ENCODE measurements around the gene STEAP1B. TPM values are rescaled to one million over a fixed set of nuclear protein-coding genes. Genes with fewer than 3 reads are reported as not detected.

Gene STEAP1B
- total and polyA plus RNA-seq, 2 donors (not counting 3 experiments of a cell fraction or from before 2014, with no cell fraction given): 32.2 to 46.1 TPM

GRCh38 chr7:22397981-22398380, 102.0 kb downstream of the STEAP1B start:
- TF ChIP-seq GATA2 (IDR thresholded peaks at IDR 0.05; ENCODE audit: insufficient read depth, insufficient read length, low read depth, low read length) (no peak), POLR2A (IDR thresholded peaks at IDR 0.05; ENCODE audit: low read depth, low read length) (no peak), FOS (IDR thresholded peaks at IDR 0.05; ENCODE audit: borderline replicate concordance, insufficient read depth, low read length) (no peak), EZH2 (IDR thresholded peaks at IDR 0.05; ENCODE audit: borderline replicate concordance, low read depth, low read length, severe bottlenecking) (no peak), POLR2AphosphoS5 (IDR thresholded peaks at IDR 0.05; ENCODE audit: insufficient read depth, low read depth, low read length) (no peak), JUN (IDR thresholded peaks at IDR 0.05; ENCODE audit: borderline replicate concordance, insufficient read depth, insufficient read length, low read depth) (no peak), MAX (IDR thresholded peaks at IDR 0.05; ENCODE audit: insufficient read depth, insufficient read length) (no peak), CTCF (IDR thresholded peaks at IDR 0.05; ENCODE audit: extremely low read depth in 1 of 2, insufficient read depth in 1 of 2, low read depth in 1 of 2, low read length in 2 of 2) (no peak), MYC (IDR thresholded peaks at IDR 0.05; ENCODE audit: low read depth, low read length) (no peak)
- intact Hi-C loops (cut with micrococcal nuclease): no loop called here
- Histone ChIP-seq H3K79me2 (ENCODE audit: control insufficient read depth, insufficient read depth, low read length) (no peaks in the 10 kb centered on the region), H3K27me3 (ENCODE audit: control insufficient read depth in 2 of 2, insufficient read depth in 2 of 2, low read length in 2 of 2) (no peaks in the 10 kb centered on the region), H3K4me1 (ENCODE audit: control insufficient read depth, extremely low read depth, insufficient read depth, low read length) (peaks cover 5% of the 10 kb centered on the region), H3K9ac (replicated peaks; ENCODE audit: extremely low read depth, insufficient read depth, low read length) (no peak overlapping the region), H4K20me1 (replicated peaks; ENCODE audit: control insufficient read depth, extremely low read depth, insufficient read depth, low read length) (no peaks in the 10 kb centered on the region), H3K4me2 (ENCODE audit: insufficient read depth, low read length) (no peak overlapping the region), H3K4me3 (replicated peaks in 1 of 3; ENCODE audit: insufficient read depth in 1 of 3, low read depth in 1 of 3, low read length in 3 of 3) (no peak overlapping the region), H3K9me3 (replicated peaks; ENCODE audit: control insufficient read depth, insufficient read depth, low read length) (no peaks in the 10 kb centered on the region), H3K27ac (ENCODE audit: insufficient read depth, low read depth, low read length) (no peak overlapping the region), H2AFZ (ENCODE audit: low read depth, low read length) (no peak overlapping the region), H3K9me1 (replicated peaks; ENCODE audit: control insufficient read depth, extremely low read depth, insufficient read depth, low read length) (no peaks in the 10 kb centered on the region), H3K36me3 (ENCODE audit: control insufficient read depth in 2 of 2, extremely low read depth in 1 of 2, insufficient read depth in 2 of 2, low read length in 2 of 2) (no peaks in the 10 kb centered on the region)
- ChIA-PET CTCF (no interaction called here), POLR2A (no interaction called here)
- DNase-seq (ENCODE audit: low read depth, low spot score) (no peak), FAIRE-seq (no peak)
- BruUV-seq (replicated peaks): no TSS peak
- dilution Hi-C loops (cut with MboI; ENCODE audit: extremely low pct_ligation_motif_present, low sequenced_read_pairs): no loop called here
